UCSD-AML1 (cell line): ENCODE data around the gene JAZF1.

Source experiments
- DNase-seq: peaks from one replicate; lab custom pipeline; 2025; ENCODE audit not compliant: unreplicated experiment; lab: John Stamatoyannopoulos, UW

The JAZF1 gene

DNA sequence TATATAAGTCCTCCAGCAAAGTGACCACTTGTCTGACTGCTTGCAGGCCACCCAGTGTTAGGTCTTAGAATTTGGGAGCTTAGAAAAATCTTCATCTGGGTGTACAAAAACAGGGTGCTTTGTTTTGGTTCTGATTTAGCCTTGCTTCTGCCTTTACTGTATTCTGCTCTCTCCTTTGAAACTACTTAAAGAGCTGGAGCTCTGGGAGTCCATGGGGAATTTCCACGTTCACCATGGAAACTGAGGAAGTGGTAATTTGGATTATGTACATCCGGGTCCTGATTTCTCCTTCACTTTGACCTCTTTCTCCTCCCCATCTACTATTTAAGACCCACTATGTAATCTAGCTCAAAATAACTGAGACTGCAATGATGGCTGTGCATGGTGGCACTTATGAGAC is 103.0 kb downstream of the JAZF1 start:
- no peak for DNase-seq

DNA sequence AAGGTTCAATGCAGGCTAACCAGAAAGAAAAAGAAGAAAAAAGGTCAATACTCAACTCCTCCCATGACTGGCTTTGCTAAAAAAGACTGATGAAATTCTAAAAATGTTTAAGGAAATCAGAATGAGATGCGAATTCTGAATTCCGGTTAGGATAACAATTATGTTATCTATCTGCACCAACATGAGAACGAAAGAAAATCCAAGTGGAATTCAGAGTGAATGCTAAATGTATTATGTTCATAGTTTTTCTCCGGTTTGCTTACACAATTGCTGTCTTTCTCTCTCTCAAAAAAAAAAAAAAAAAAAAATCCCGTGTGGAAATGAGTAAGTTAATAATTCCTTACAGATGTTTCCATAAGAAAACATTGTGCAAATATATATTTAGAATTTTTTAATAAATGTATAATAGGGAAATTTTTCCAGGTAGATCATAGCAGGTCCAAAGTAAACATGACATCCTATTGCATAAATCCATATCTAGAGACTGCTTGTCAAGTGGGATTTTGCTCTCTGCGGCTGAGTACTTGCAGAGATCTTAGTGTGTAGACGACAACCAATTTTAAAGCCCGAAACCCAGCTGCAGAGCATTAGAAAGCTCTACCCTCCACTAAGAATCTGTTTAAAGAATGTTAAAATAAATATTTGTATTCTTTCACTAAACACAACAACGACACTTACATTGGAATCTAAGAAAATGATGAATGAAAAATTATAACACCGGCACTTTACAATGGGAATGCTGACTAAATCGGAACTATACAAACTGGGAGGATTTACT is 104.0 kb downstream of the JAZF1 start:
- no peak for DNase-seq

DNA sequence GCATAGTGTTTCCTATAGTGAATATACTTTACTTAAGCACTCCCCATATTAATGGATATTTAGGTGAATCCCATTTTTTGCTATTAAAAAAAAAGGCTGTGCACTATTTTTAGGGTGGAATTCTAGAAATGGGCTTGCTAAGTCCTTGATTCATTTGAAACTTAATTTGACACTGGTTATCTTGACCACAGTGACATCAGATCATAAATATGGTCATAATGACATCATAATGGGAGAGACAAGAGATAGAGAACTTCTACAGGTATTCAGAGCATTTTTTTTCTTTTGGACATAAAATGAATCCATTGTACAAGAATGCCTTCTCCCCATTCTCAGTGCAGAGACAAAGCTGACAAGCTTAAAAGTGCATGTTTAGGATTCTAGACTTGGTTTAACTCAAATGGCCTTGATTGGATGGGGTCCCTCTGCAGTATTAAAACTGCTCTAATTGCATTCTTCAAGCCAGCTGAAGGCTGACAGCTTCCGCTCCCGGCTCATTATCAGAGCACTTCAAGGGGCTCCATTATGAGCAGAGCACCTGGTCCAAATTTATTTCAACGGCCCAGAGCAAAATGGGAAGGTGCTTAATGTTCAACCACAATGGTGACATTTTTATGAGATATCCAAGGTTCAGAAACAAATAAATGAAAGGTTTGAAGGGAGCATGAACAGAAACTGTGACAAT is 104.8 kb downstream of the JAZF1 start:
- DNase-seq = no peak

DNA sequence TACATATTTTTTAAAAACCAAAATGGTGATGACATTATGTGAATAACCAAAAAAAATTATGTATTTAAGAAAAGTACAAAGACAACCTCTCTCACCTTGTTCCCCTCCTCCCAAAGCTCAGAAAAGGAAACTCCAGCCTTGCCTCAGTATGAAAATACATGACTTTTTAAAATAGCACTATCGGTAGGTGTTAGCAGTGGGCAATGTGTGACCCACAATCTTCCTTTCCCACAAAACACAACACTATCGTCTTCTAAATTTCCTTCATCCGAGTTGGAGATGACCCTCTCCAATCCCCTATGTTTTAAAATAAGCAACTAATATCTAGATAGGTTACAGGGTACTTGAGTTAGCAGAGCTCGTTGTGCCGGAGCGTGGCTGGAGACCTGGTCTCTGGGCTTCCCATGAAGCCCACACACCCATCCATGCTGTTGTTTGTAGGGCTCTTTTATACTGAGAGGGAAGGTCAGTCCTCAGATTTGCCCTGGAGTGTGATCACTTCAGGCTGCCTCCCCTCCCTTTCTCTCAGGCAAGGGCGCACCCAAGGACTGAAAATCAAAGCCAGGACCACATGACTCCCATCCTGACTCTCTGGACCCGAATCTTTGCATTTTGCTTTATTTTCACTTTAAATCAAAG is 107.6 kb downstream of the JAZF1 start:
- no peak for DNase-seq

DNA sequence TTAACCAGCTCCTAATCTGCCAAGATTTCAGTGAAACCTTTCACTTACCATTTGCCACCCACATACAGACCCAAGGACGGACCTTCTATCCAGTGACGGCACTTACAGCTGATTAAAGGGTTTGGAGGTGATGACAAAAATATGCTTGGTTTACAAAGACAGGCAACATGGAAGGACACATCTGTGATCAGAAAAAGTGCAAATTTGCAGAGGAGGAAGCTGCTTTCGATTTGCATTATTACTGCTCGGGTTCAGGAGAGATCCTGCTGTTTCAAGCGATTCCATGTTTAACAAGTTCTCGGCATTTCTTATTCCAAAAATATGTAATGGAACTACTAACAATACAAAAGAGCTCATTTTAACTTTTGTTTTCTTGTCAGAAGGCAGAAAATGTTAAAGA is 109.0 kb downstream of the JAZF1 start:
- no peak for DNase-seq

DNA sequence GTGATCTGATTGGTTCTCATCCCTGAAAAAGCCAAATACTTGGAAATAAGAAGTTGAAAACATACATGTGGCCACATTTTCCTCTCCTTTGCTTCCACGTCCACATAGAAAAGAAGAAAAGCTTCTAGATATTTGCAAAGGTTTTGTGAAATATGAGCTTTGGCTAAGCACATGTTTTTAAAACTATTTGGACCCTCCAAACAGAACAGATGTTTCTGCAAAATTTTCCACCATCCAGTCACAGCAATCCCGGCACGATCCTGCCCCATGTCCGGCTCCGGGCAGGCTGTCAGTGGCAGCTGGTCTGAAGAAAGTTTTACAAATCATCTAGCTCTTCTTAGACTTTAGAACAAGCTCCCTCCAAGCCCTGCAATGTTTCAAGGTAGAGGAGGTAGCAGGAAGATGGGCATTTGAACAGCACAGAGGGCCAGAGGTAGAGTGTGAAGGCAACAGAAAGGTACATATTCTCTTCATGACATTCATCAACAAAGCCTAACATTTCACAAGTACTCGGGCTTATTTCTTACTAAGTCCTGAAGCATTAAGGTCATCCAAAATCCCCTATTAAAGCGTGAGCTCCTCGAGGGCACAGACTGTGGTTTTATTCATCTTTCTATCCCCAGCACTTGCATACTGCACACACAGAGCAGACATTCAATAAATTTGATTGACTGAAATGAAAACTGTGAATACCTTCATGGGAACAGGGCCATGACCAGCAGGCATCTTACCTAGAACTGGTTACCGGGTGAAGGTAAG is 110.1 kb downstream of the JAZF1 start:
- DNase-seq = no peak

DNA sequence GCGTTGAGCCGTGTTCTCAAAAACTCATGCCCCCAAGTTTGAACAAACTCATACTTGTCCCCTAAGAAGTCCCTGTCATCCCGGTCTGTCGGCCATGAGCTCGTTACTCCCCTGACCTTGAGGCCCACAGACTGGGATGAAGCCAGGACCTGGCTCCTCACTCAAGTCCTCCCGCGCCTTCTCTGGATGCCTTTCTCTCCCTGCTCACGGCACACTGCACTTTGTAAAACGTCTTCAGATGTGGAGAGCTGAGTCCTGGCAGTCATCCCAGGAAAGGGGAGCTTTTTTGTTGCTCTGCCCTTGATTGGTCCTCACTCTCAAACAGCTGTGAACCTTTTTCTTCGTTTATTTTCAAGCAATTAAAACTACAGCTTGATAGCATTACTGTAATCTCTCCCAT is 110.8 kb downstream of the JAZF1 start:
- DNase-seq = no peak

DNA sequence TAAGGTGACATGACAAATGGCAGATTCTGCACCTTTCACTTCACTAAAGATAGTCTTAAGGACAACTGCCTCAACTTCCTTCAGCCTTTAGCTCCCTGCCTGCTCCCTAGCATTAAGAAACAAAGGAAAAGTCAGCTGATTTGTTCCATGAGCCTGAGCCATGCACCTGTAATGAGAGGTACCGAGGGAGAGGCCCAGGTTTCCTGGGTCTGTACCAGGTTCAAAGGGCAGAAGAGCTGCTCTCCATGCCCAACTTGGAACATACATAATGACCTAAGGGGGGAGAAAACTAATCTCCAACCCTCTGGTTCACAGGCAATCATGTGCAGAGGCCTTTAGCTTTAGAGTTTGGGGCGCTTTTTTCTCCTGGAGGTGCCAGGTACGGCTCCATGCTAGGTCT is 111.2 kb downstream of the JAZF1 start:
- no peak for DNase-seq

DNA sequence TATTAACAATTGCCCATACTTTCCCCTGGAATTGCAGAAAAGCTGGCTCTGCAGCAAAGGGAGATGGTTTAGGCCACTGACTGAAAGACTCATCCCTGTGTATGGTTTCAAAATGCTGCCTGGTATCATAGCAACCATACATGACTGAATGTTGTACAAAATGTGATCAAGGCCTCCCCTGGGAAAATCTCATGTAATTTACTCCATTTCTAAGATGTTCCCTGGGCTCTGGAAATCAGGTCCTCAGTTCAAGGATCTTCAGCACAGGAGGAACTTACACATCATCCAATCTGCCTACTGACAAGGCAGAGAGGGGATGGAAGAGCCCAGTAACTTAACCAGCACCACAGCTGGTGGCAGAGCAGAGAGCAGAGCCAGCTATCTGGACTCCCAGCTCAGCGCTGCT is 111.8 kb downstream of the JAZF1 start:
- DNase-seq = no peak

DNA sequence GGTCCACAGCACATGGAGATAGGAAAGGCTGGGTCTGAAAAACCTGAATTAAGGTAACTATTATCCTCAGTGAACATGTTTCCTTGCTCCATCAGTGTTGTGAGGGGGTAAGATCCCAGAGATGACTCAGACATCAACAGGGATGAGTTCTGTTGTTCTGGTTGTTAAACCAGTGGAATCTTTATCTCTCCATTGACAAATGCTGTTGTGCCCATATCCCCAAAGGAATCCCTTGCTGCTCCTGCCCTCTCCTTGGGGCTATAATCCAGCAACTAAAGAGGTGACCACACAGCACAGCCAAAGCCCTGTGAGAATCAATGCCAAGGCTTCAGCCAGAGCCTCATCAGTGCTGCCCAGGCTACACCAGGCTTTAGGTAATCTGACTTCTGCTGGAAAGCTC is 113.4 kb downstream of the JAZF1 start:
- DNase-seq = no peak

DNA sequence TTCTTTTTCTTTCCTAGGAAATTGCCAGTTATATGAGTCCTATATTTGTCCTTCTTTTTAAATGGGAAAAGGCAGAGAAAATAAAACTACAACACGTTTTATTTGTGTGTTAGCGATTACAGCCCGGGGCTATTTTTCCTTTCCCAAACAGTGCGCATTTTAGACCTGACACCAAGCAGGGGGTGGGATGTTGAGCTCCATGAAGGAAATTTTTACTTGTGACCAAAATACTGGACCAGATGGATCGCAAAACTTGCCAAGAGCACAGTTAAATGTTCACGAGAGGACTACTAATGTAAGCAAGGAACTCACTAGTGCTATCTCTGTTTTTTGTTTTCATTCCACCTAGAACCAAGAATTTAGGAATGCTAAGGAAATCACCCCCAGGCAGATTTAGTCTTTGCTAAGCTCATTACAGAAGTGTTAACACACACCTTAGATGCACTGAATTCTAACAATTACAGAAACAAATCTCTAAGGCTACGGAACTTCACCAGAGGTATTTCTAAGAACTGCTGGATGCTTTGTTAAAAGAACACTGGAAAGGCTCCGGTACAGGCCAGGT is 114.8 kb downstream of the JAZF1 start:
- no peak for DNase-seq

DNA sequence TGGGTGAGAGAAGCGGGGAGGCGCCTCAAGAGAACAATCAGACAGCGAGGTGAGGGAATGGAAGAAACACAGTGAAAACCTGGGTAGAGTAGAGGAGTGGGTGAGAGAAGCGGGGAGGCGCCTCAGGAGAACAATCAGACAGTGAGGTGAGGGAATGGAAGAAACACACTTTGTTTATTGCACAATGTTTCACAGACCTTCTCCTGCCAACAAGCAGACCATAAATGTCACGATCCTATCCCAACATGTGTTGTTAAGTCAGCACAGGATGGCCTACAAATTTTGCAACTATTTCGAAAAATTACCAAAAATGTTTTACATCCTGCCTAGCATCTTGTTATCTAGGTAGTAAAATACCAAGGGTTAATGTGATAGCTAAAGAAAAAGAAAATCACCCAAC is 115.3 kb downstream of the JAZF1 start:
- no peak for DNase-seq

DNA sequence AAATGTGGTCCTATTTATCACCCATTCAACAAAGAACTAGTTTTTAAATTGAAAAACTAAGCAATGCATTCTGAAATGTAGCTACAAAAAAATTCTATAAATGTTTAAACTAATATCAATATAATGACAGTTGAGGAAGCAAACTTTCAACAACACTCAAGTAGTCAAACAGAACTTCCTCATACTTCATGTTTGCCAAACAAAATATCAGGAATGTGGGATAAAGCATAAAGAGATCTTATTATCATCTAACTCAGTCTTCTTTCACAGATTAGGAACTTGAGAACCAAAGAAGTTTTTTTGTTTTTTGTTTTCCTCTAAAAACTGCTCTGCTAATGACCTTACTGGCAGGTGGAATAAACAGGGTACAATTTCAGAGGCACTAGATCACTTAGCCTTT is 116.2 kb downstream of the JAZF1 start:
- DNase-seq = no peak

DNA sequence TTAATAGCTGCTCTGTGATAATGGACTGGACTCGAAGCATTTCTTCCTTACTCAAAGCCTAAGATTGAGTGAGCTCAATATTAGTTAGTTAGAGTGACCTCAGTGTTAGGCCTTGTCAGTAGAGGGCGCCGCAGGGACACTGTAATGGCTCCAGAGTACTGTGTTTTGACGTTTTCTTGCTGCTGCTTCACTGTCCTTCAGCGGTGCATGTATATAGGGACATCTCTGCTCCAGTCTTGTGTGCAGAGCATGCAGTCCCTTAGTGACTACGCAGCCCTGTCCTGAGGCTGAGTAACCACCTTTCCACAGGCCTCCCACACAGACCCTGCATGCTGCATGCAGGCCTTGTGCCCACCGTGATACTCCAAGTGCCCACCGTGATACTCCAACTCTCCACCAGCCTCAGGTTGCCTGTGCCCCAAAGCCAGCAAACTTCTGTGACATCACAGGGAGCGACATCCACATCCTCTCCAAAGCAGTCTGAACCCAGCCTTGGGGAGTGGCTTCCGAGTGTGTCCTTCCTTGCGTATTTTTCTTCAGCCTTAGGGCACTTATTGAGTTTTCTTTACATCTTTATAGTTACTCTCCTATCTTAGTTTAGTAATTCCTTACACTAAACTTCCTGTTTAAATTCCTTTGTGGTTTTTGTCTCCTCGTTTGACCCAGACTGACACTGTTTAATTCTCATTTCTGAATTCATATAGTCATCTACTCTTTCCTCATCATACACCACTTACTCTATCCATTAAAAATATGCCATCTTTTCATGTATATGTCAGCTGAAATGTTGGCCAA is 118.2 kb downstream of the JAZF1 start:
- DNase-seq = peak; percentile 23

DNA sequence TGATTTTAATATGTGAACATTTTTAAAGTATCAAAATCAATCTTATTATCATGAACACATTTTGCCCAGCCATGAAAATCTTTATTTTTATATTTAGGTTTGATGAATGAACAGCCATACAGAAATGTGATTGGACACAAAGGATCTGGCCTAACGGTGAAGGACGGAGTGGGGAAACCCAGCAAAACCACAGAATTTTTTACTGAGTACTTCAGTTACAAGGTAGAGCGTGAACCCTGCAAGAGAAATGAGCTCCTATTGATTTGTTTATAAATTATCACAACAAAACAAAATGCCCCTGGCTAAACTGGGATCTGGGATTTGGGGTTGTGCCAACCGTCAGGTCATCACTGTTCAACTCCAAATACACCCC is 118.8 kb downstream of the JAZF1 start:
- DNase-seq = no peak

DNA sequence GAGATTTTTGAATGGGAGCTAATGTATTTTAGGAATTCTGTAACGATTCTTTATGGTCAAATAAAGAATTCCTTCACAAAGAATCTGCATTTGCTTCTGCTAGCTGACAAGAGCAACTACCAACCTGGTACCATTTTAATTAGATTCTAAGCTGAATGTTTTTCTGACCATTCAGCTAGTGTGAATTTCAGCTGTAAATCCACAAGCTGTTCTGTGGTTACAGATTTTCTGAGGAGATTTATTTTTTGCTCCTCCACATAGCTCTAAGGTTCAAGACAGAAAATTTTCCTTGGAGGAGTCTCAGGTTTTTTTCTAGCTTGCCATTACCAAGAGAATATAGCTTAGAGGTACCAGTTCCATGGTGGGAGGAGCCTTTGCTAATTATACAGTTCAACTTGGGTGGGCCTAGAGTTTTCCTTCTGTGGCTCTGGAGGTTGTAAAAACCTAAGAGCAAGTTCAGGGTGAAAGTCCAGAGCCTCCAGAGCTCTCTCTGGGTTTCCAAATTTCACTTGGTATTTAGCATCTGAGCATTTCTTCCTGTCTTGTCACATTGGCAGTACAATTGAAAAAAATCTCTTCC is 120.1 kb downstream of the JAZF1 start:
- no peak for DNase-seq

DNA sequence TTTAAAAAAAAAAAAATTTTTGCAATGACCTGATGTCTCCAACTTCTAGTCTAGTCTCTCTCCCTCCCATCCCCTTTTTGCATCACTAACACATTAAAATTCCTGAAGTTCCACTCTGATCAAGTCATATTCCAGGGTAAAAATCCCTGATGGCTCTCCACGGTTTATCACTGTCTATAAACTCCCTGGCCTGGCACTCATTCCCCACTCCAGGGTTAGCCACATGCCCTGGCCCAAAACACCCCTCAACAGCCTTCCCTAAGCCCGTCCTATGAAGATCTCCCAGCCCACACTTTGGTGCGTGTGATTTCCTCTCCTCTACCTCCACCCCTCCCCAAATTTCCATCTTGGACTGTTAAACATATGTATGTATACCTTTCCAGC is 125.4 kb downstream of the JAZF1 start:
- no peak for DNase-seq

DNA sequence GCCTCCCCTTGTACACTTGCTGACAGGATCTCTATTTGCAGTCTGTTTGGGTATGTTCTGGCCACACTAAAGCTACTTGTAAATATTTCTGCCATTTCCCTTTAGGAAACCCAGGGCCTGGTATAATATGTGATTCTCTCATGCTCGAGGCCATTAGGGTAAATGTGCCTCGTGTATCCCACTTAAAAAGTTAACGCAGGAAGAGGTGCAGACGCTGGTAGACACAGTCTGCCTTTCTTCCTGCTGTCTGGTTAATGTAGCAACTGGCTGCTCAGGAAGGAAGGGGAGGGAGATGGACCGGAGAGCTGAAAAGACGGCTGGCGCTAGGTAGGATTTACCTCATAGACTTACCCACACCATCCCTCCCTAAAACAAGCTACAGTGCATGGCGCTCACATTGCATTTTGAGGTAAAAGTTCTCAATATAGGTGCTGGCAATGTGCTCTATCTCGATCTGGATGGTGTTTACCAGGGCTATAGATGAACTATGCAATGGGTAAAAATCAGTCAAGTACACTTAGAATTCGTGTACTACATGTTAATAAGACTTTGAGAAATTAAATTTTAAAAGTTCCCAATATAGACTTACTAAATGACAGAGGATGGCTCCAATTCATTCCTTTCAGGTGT is 125.9 kb downstream of the JAZF1 start:
- DNase-seq = no peak

DNA sequence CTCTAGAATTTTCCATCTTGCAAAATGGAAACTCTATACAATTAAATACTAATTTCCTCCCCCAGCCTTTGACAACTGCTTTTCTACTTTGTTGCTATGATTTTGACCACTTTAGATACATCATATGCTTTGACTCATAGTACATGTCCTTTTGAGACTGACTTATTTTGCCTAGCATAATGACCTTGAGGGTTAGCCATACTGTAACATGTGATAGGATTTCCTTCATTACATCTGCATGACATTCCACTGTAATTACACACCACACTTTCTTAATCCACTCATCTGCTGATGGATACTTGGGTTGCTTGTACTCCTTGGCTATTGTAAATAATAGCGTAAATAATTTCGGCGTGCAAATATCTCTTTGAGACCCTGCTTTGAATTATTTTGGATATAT is 127.7 kb downstream of the JAZF1 start:
- DNase-seq = no peak

DNA sequence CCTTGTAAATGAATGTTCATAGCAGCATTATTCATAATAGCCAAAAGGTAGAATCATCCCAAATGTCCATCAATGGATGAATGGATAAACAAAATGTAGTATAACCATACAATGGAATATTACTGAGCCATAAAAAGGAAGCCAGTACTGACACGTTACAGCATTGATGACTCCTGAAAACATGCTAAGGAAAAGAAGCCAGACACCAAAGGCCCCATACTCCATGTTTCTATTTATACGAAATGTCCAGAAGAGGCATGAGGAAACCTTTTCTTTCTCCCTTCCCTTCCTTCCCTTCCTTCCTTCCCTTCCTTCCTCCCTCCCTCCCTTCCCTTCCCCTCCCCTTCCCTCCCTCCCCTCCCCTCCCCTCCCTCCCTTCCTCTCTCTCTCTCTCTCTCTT is 131.9 kb downstream of the JAZF1 start:
- no peak for DNase-seq
